Kasumi-1 (cell line): ENCODE results near the gene JAML.
"Not testable (repeated sequence)": the region's sequence is repeated elsewhere in the genome, so short reads cannot be mapped to it uniquely, and the experiment has no call there.

ENCODE experiments used
- DNase-seq, 2 experiments: peaks; one replicate each; lab custom pipeline; 2025; lab: John Stamatoyannopoulos, UW

JAML gene

DNA sequence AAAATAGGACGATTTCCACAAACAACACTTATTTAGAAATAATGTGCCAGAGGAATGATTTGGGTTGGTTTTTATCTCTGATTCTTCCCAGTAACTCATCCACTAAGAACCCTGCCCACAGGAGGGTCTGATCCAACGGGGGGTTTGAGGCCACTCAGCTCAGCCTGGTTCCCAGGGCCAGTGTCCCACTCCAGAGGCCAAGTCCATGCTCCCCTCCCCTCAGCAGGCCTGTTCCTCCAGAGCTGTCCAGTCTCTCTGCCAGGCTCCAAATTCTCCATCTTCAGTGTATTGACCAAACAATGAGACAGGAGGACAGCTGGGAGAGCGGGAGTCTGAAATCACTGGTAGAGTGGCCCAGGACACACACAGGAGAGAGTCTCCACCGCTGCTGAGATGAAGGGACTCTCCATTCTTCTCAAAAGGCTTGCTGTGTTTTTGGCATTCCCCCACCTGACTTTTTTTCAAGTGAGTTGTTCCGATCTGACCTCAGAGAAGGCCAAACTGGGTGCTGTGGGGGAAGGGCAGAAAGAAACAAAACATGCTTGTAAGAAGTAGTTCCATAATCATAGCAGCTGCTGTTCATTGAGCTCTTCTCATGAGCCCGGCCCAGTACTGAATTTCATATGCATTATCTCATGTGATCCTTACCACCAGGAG is 30.8 kb downstream of the JAML start:
- no peak for DNase-seq

DNA sequence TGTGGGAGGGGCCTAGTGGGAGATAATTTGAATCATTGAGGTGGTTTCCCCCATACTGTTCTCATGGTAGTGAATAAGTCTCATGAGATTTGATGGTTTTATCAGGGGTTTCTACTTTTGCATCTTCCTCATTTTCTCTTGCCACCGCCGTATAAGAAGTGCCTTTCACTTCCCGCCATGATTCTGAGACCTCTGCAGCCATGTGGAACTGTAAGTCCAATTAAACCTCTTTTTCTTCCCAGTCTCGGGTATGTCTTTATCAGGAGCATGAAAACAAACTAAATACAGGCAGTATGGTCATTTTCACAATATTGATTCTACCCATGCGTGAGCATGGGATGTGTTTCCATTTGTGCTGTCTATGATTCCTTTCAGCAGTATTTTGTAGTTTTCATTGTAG is 32.0 kb downstream of the JAML start:
- DNase-seq, result not testable (repeated sequence)

DNA sequence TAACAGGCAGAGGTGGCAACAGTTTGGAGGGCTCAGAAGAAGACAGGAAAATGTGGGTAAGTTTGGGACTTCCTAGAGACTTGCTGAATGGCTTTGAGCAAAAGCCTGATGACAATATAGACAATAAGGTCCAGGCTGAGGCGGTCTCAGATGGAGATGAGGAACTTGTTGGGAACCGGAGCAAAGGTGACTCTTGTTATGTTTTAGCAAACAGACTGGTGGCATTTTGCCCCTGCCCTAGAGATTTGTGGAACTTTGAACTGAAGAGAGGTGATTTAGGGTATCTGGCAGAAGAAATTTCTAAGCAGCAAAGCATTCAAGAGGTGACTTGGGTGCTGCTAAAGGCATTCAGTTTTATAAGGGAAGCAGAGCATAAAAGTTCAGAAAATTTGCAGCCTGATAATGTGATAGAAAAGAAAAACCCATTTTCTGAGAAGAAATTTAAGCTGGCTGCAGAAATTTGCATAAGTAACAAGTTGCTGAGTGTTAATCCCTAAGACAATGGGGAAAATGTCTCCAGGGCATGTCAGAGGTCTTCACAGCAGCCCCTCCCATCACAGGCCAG is 33.8 kb downstream of the JAML start:
- DNase-seq, result not testable (repeated sequence)

DNA sequence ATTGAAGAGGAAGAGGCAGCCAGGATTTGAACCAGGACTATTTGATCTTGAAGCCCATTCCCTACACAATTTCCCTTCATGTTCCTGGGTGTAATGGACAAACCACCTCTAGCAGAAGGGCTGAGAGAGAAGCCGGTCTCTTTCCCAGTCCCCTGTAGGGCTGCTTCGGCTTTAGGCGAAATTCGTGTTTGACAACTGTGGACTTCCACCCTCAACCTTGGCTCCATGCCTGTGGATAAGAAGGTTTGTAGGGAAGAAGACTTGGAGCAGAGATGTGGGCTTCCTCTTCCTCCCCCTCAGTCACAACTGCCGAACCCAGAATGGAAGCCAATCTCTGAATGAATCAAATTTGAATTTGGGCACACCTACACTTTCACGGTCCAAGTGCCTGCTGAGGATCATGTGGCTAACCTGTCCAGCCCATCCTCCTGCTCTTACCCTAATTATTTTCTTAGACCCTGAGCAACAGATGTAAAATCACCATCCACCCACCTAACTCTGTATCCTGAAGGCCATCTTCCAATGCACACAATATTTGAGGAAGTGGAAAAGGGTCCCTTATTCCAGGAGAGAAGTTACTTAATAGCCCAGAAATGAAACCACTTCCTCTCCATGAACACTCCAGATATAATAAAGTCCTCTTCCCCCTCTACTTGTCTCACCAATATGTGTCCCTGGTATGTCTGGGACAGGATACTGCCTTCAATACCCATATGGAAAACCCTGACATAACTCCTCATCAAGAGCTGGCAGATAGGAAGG is 38.3 kb downstream of the JAML start:
- peak; percentile 58 to 65 for DNase-seq

DNA sequence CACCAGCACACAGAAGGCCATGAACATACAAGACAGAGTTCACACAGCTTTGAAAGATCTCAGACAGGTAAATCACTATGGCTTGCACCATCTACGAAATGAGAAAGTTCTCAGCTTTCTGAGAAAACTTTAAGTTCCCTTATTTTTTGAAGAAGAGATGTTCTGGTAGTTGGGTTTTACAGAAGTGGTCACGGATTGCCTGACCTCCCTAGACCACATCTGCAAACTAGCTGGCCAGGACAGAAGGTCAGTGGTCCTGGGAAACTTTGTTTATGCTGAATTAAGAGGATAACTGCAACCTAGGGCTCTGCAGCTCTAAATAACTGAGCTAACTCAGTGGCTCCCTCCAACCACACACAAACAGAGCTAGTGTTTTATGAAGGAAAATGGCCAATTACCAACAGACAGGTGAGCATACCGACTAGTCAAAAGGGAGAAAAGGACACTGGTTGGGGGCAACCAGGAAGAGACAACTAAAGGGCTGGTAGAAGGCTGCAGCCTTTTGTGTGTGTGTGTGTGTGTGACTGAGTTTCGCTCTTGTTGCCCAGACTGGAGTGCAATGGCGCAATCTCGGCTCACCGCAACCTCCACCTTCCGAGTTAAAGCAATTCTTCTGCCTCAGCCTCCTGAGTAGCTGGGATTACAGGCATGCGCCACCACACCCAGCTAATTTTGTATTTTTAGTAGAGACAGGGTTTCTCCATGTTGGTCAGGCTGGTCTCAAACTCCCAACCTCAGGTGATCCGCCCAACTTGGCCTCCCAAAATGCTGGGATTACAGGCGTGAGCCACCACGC is 39.8 kb downstream of the JAML start:
- DNase-seq, result no peak

DNA sequence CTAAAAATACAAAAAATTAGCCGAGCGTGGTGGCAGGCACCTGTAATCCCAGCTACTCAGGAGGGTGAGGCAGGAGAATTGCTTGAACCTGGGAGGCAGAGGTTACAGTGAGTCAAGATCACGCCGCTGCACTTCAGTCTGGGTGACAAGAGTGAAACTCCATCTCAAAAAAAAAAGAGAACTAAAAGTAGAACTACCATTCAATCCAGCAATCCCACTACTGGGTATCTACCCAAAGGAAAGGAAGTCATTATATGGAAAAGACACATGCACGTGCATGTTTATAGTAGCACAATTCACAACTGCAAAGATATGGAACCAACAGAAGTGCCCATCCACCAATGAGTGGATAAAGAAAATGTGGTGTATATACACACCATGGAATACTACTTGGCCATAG is 41.1 kb downstream of the JAML start:
- DNase-seq, result not testable (repeated sequence)

DNA sequence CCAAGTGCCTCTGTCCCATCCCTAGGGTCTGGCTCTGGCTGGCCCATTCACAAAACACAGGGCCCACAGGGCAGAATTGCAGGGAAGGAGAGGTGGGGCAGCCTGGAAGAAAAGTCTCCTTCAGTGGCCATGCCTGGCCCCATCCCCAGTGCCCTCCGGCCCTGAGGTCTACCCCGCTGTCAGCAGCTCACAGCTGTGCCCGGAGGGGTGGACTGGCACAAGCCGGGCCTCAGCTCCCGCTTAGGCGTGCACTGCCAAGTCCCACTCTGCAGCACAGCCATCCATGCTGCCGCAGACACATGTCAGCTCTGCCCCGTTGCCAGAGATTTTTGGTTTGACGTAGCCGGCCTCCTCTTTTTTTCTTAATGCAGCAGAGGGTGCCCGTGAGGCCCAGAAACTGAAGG is 44.5 kb downstream of the JAML start:
- DNase-seq, result peak; percentile 62 to 75

DNA sequence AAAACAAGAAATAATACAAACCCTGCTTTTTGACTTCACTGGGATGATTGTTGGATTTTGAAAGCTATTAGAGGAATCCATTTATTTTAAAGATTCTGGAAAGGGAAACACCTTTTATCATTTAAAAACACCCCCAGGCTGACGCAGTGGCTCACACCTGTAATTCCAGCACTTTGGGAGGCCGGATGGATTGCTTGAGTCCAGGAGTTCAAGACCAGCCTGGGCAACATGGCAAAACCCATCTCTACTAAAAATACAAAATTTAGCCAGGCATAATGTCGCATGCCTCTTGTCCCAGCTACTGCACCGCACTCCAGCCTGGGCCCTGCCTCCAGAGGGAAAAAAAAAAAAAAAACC is 48.1 kb downstream of the JAML start:
- no peak for DNase-seq

DNA sequence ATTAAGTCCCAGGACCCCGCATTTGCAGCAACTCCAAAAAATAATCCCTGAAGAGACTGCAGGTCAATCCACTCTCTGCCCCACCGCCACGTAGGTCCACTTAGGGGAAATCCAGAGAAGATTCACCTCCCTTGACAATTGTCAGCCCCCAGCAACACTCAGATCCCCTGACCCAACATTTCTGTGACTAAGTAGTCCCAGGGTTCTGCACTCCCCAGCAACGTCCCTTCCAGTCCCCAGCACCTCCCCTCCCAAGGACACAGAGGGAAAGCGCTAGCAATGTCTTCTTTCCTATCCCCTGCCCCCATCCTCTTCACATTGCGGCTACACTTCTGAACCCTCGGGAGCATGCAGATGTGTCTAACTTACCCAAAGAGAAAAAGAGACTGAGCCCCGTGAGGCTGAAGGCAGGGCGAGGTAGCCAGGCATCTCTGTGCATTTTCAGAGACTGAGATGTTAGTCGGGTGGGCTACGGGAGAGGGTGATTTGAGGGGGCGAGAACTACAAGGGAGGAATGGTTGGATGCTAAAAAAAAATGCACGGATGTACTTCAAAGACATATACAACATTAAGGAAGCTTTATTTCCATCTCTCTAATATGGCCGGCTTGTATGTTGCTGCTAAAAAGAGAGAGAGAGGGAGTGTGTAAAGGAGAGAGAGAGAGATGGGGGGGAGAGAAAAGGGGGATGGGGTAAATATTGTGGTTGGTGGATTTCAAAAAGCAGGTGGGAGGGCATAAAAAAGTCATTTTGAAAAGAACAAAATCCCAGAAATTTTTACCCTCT is 48.6 kb downstream of the JAML start, which contains the start of gene SCN2B:
Gene SCN2B (minus strand): TSS at position 647 of the 785 bp plus-strand sequence. CDS start 208 bp downstream, at position 439.
- DNase-seq, result peak in 1 of 2 experiments; percentile 42

DNA sequence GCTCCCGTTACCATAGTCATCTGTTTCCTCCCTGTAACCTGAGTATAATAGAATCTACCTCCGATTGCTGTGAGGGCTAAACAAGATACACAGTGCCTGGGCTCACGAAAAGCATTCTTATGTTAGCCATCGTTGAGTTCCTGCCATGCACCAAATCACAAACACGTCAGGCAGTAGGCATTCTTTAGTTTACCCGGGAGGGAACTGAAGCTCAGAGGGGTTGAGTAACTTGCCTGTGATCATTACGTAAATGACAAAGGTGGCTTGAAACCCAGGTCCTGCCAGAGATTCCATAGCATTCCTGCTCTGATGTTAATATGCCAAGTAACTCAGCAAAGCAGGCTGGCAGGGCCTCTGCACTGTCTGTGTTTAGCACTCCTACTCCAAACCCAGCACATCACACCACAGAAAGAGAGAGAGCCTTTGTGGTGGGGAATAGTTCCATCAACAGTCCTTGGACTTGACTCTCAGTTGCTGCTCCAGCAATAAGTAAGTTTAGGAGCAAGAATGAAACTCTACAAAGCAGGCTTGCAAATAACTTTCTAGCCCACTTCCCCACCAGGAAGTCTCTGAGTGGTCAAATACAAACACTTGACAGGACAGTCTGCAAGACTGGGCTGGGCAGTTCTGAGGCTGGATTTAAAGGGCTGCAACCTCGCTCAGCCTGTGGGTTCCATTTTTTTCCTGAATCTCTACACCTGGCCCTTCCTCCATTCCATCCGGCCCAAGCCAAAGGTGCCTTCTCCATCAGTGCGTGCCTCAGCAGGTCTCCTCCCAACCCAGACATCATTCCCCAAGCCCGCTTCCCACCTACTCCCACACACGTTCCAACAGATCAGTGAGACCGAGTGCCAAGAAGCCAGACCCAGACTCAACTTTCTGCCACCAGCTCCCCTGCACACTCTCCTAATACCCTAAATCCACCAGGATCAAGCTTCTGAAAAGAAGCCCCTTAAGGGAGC is 49.5 kb downstream of the JAML start:
- DNase-seq, result no peak

DNA sequence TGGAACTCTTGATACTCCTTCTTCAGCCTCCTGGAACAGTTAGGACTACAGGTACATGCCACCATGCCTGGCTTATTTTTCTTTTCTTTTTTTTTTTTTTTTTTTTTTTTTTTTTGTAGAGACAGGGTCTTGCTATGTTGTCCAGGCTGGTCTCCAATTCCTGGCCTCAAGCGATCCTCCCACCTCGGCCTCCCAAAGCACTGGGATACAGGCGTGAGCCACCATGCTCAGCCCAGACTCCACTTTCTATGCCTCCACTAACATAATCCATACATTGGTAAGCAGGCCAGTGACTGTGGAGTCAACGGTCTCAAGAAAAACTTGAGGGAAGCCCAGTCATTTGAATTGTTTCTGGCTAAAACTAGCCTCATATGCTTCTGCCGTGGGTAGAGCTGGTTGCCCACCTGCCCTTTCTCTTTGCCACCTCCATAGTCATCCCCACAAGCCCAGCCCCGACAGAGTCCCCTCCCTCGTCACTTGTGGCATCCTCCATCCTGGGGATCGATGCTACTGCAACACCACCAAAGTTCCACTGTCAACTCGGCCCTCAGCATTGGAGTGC is 50.7 kb downstream of the JAML start:
- no peak for DNase-seq

DNA sequence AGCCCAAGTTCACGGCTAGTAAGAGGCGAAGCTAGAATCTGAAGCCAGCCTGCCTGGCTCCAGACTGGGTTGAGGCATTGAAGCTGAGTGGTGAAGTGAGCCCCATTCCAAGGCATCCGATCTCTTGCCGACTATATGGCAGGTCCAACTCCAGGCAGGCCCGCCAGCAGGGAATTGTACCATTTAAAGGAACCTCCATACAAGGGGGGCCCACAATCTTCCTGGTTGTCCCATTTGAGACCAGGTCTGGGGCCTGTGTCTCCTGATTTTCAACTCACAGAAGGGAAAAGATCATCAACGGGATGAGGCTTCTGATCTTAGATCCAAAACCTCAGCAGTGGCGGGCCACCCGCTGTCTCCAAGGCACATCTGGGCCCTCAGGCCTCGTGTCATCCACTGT is 52.5 kb downstream of the JAML start:
- DNase-seq, result no peak

DNA sequence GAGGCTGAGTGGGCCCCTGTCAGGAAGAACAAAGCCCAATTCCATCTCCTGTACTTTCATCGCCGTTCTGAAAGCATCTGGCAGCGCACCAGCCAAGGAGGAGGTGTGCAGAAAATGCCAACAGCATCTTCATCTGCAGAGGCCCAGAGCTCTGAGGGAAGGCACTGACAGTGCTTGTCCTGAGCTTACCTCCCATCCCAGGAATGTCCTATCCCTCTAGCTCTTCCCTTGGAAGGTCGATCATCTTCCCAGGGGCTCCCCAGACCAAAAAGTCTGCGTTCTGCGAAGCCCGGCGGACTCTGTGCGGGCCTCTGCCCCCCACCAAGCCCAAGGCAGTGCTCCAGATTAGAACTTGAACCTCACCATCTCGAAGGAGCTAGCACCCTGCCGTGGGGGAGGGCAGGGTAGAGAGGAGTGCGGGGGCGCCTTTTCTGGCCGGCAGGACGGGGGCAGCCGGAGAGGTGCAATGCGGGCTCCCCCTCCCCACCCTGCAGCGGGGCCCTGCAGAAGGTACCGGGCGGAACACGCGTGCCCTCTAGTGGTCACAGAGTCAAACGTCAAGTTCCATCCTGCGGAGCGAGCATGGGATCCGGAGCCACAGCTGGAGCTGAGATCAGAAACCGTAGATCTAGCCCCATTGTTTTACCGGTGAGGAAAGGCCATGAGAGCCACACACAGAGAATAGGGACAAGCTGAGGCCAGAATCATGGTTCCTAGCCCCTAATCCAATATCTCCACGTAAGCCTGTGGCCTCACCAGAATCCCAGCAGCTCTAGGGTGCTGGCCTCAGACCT is 53.3 kb downstream of the JAML start:
- DNase-seq, result peak; percentile 56 to 71

DNA sequence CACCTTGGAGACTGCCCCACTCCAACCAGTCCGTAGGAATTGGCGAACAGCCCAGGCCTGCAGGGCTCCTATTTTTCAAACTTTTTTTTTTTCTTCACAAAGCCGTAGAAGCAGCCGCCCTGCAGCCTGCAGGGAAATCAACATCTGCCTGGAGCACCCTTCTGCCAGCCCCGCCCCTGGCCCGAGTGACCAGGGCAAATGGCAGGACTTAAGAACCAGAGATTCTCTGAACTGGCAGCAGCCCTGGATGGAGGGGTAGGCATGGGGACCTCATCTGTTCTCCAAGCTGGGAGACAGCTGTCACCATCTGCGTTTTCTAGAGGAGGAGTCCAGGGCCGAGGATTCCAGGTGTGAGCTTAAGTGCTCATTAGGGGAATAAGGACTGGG is 53.9 kb downstream of the JAML start:
- DNase-seq, result no peak

DNA sequence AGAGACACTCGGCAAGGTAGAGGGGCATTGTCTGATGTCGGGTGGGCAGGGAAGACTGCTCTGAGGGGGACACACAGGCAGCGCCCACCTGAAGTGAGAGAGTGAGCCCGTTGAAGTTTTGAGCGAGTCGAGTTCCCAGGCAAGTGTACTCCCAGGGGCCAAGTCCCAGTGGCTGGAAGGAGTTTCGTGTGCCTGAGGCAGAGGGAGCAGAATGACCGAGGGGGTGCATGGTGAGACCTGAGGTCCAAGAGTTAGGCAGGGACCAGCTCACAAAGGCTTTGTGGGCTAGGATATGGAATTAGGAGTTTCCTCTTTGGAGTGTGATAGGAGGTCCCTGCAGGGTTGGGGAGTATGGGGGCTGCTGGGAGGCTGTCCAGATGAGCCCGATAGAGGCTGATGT is 54.6 kb downstream of the JAML start:
- no peak for DNase-seq

DNA sequence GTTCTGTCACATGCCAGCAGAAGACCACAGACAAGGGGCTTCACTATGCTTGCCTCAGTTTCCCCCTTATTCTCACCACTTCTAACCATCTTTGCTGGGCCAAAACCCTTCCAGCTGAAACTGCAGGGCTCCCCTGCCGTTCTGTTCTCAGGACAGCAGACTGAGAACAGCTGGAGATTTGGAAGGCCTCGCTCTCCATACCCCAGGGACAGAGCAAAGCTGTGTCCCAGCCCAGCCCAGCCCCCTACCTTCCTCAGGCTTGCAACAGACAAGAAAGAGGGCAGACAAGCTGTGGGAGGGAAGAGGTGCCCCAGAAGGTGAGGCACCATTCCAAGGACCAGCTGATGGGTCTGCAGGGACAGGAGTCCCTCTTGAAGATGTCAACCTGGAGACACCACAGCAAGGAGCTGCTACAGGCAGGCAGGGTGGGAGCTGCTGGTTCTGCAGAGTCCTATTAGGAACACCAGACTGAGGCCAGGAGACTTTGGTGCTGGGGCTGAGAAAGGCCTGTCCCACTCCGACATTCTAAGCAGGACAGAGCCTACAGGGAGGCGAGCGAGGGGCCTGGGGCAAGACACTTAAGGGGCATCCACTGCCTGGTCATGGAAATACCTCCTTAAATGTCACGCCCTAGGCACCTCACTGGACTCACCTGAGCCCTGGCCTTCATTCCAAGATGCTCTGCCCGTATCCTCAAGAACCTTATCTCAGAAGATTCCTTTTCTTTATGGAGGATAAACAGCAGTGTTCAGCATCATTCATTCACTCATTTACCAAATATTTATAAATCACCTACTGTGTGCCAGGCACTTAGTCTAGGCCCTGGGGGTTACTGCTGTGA is 55.3 kb downstream of the JAML start:
- DNase-seq, result no peak

DNA sequence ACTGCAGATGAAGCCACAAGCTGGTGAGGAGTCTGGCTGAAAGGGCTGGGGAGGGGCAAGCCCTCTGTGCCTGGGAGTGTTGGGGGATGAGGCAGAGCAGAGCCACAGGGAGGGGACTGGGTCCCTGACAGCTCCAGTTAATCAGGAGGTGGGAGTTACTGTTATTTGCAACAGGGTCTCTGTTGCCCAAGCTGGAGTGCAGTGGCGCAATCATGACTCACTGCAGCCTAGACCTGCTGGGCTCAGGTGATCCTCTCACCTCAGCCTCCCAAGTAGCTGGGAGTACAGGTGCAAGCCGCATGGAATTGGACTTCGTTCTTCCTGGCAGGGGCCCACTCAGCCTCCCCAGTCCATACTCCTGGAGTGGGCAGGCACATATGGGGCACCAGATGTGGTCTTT is 56.1 kb downstream of the JAML start:
- DNase-seq, result no peak

DNA sequence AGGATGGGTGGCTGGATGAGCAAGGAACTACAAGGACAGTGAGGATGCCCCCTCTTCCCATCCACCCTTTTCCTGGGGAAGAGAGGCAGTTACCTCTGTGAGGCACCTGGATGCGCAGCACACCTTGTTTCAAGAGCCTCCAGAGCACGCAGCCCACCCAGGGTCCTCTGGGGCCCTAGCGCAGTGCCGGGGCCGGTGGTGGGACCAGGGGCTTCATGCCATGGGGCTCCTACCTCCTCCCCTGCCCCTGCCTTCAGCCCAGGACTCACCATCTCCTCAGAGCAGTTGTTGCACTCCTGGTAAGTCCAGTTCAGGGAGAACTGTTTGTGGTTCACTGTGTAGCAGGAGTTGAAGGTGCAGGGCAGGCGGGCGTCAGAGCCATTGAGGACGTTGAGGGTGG is 56.5 kb downstream of the JAML start:
- DNase-seq, result no peak
